HepG2 (cell line): ENCODE measurements around the gene ISY1. TPM values are rescaled to one million over a fixed set of nuclear protein-coding genes. Genes with fewer than 3 reads are reported as not detected.
A peak's percentile ranks its signal among the peaks of the same experiment; 100 is the strongest.

ENCODE experiments used
- AGO2 ChIP-seq: fragments of 200-400 bp; formaldehyde crosslinking; optimal IDR thresholded peaks from 2 replicates; pipeline ENCODE3; 2017; ENCODE audit warnings: mild to moderate bottlenecking, low read depth, low read length, moderate library complexity
- DPF2 ChIP-seq: sonication (generic); formaldehyde crosslinking; IDR thresholded peaks from 2 replicates; pipeline ENCODE4 v1.4.0; 2020; ENCODE audit warnings: mild to moderate bottlenecking, low read depth, missing genetic modification reagents, borderline replicate concordance
- FLYWCH1 ChIP-seq: sonication (generic); formaldehyde crosslinking; IDR thresholded peaks from 2 replicates; pipeline ENCODE4 v1.8.1; 2023; ENCODE audit warnings: mild to moderate bottlenecking, missing genetic modification reagents
- GABPA ChIP-seq, 2 experiments: IDR thresholded peaks; 2 replicates each; pipeline ENCODE4 v1.6.1; 2011 to 2016; ENCODE audit warnings: low read depth in 2 of 2, low read length in 1 of 2, missing biosample characterization in 1 of 2, missing genetic modification characterization in 1 of 2
- HDAC2 ChIP-seq: sonication (generic); formaldehyde crosslinking; IDR thresholded peaks from 2 replicates; pipeline ENCODE4 v1.4.0; 2020; ENCODE audit warnings: missing genetic modification reagents
- HNRNPK ChIP-seq: fragments of 200-400 bp; formaldehyde crosslinking; IDR thresholded peaks from 2 replicates; pipeline ENCODE4 v1.6.1; 2018; ENCODE audit warnings: low read length, low read depth, moderate library complexity, mild to moderate bottlenecking; ENCODE audit not compliant: poor library complexity, severe bottlenecking
- HOXA5 ChIP-seq: sonication (generic); formaldehyde crosslinking; IDR thresholded peaks from 2 replicates; pipeline ENCODE4 v1.4.0; 2020; ENCODE audit warnings: missing genetic modification reagents
- JUNB ChIP-seq: sonication (generic); formaldehyde crosslinking; IDR thresholded peaks from 2 replicates; pipeline ENCODE4 v1.8.0; 2022; ENCODE audit warnings: missing genetic modification reagents, mild to moderate bottlenecking, borderline replicate concordance
- PHF20 ChIP-seq: sonication (generic); formaldehyde crosslinking; IDR thresholded peaks from 2 replicates; pipeline ENCODE4 v1.5.0; 2020; ENCODE audit warnings: mild to moderate bottlenecking, missing genetic modification reagents
- POLR2AphosphoS5 ChIP-seq: IDR thresholded peaks from 2 replicates; pipeline ENCODE4 v1.6.1; 2012; ENCODE audit warnings: low read depth, low read length
- PTBP1 ChIP-seq: fragments of 200-400 bp; formaldehyde crosslinking; IDR thresholded peaks from 2 replicates; pipeline ENCODE4 v1.6.1; 2018; ENCODE audit warnings: low read length, low read depth; ENCODE audit not compliant: poor library complexity, severe bottlenecking
- RARA ChIP-seq: IDR thresholded peaks from 2 replicates; pipeline ENCODE4 v1.6.1; 2016; ENCODE audit warnings: missing genetic modification reagents, missing compliant biosample characterization
- XRCC5 ChIP-seq: fragments of 200-400 bp; formaldehyde crosslinking; optimal IDR thresholded peaks from 2 replicates; pipeline ENCODE3; 2017; ENCODE audit warnings: mild to moderate bottlenecking, low read length
- ZNF331 ChIP-seq: sonication (generic); formaldehyde crosslinking; IDR thresholded peaks from 2 replicates; pipeline ENCODE4 v1.4.0; 2020; ENCODE audit warnings: missing genetic modification reagents
- ZNF432 ChIP-seq: sonication (generic); formaldehyde crosslinking; IDR thresholded peaks from 2 replicates; pipeline ENCODE4 v1.5.0; 2020; ENCODE audit warnings: missing genetic modification reagents, mild to moderate bottlenecking, borderline replicate concordance
- ZNF460 ChIP-seq: sonication (generic); formaldehyde crosslinking; IDR thresholded peaks from 2 replicates; pipeline ENCODE4 v1.5.1; 2020; ENCODE audit warnings: missing genetic modification reagents, mild to moderate bottlenecking, borderline replicate concordance
- ZNF550 ChIP-seq: sonication (generic); formaldehyde crosslinking; IDR thresholded peaks from 2 replicates; pipeline ENCODE4 v1.4.0; 2020; ENCODE audit warnings: mild to moderate bottlenecking, missing genetic modification reagents, borderline replicate concordance
- ZNF567 ChIP-seq: sonication (generic); formaldehyde crosslinking; IDR thresholded peaks from 2 replicates; pipeline ENCODE4 v1.8.1; 2023; ENCODE audit warnings: mild to moderate bottlenecking, missing genetic modification reagents, borderline replicate concordance
- ZNF619 ChIP-seq: sonication (generic); formaldehyde crosslinking; IDR thresholded peaks from 2 replicates; pipeline ENCODE4 v1.4.0; 2020; ENCODE audit warnings: mild to moderate bottlenecking, missing genetic modification reagents
- ZNF788 ChIP-seq: sonication (generic); formaldehyde crosslinking; IDR thresholded peaks from 2 replicates; pipeline ENCODE4 v1.5.0; 2020; ENCODE audit warnings: mild to moderate bottlenecking, missing genetic modification reagents, borderline replicate concordance
- polyA plus RNA-seq, 8 experiments: library from polyadenylated mRNA; depleted of rRNA in 3 of 8; stranded (reverse) in 7 of 8; unstranded in 1 of 8; fragments of >200 nt; fragmentation: Illumina TruSeq in 4 of 8; extraction: Trizol in 4 of 8; gene quantifications; 2 replicates each; pipeline versions ENCODE4 v1.2.1 to v1.2.3, GENCODE V29; 2011 to 2016; ENCODE audit warnings: low read depth in 4 of 8, missing spikeins in 1 of 8, mixed read lengths in 1 of 8; ENCODE audit not compliant: insufficient read depth in 1 of 8
- total RNA-seq, 5 experiments: library from RNA; depleted of rRNA; stranded (reverse); fragments of >200 nt; fragmentation: Illumina TruSeq; extraction: Trizol; gene quantifications; 2 replicates each; pipeline ENCODE4 v1.2.3, GENCODE V29; 2016; ENCODE audit warnings: low read depth in 1 of 5
- TF ChIP-seq, protein P1 (sequence below): sonication (generic); formaldehyde crosslinking; IDR thresholded peaks from 2 replicates; pipeline ENCODE4 v1.8.1; 2023; ENCODE audit warnings: mild to moderate bottlenecking, missing genetic modification reagents, borderline replicate concordance
- TF ChIP-seq, protein P2 (sequence below): IDR thresholded peaks from 2 replicates; pipeline ENCODE4 v1.6.1; 2016; ENCODE audit warnings: low read depth
- TF ChIP-seq, protein P3 (sequence below): IDR thresholded peaks from 2 replicates; pipeline ENCODE4 v1.6.1; 2012; ENCODE audit warnings: low read depth, low read length, improper control_type of control experiment
- TF ChIP-seq, protein P4 (sequence below): sonication (generic); formaldehyde crosslinking; IDR thresholded peaks from 2 replicates; pipeline ENCODE4 v1.5.0; 2020; ENCODE audit warnings: missing genetic modification reagents, mild to moderate bottlenecking, borderline replicate concordance
- TF ChIP-seq, protein P5 (sequence below): sonication (generic); formaldehyde crosslinking; IDR thresholded peaks from 2 replicates; pipeline ENCODE4 v1.4.0; 2020; ENCODE audit warnings: missing genetic modification reagents
- TF ChIP-seq, protein P6 (sequence below): IDR thresholded peaks from 2 replicates; pipeline ENCODE4 v1.6.1; 2016; ENCODE audit warnings: mild to moderate bottlenecking, missing biosample characterization, missing genetic modification reagents

The ISY1 gene
- total and polyA plus RNA-seq, 2 of the 13 experiments (the other 11 are each of a cell fraction or from before 2014, with no cell fraction given), result 21.0 to 39.1 TPM

DNA sequence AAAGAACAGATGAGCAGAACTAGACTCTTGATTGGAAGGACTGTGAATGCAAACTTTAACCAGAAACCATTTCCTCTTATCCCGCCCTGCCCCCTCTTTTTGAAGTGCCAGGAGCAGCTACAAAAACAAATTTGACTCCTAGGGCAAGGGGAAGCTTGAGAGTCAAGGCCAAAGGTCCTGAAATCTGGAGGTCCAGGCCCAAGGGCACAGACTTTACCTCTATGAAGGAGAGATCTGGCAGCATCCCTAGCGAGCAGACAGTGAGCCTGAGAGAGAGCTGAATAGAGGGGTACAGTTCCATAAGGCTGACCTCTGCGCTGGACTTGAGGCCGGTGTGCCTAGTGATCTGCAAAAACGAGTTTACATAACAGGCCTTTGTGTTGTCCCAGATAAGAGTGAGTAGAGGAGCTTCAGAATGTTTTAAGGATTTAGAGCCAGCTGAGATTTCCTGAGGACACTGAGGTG lies 44.3 kb downstream of the ISY1 start (continued):
- TF ChIP-seq PTBP1 (no peak), ZNF460 (no peak), HNRNPK (no peak), JUNB (no peak), FLYWCH1 (CRISPR knock-in tag) (no peak), HDAC2 (CRISPR knock-in tag) (peak; percentile 70; the same call in 1 of the 2 replicates), ZNF619 (no peak), ZNF567 (CRISPR knock-in tag) (no peak), PHF20 (no peak), RARA (peak; percentile 85), POLR2AphosphoS5 (no peak), XRCC5 (peak; percentile 35), ZNF432 (no peak), ZNF550 (CRISPR knock-in tag) (no peak), GABPA (IDR thresholded peaks at IDR 0.05; ENCODE audit: low read depth, low read length) (no peak), GABPA (CRISPR knock-in tag; IDR thresholded peaks at IDR 0.05; ENCODE audit: low read depth) (no peak), DPF2 (CRISPR knock-in tag) (peak; percentile 61; the same call in 1 of the 2 replicates), ZNF788 (CRISPR knock-in tag) (peak; percentile 42; the same call in 1 of the 2 replicates), ZNF331 (no peak), HOXA5 (CRISPR knock-in tag) (no peak), AGO2 (no peak)
- TF ChIP-seq, protein P1, sequence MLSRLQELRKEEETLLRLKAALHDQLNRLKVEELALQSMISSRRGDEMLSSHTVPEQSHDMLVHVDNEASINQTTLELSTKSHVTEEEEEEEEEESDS (CRISPR knock-in tag), result no peak
- TF ChIP-seq, protein P2, sequence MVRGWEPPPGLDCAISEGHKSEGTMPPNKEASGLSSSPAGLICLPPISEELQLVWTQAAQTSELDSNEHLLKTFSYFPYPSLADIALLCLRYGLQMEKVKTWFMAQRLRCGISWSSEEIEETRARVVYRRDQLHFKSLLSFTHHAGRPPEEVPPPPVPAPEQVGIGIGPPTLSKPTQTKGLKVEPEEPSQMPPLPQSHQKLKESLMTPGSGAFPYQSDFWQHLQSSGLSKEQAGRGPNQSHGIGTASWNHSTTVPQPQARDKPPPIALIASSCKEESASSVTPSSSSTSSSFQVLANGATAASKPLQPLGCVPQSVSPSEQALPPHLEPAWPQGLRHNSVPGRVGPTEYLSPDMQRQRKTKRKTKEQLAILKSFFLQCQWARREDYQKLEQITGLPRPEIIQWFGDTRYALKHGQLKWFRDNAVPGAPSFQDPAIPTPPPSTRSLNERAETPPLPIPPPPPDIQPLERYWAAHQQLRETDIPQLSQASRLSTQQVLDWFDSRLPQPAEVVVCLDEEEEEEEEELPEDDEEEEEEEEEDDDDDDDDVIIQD (CRISPR knock-in tag), result no peak
- TF ChIP-seq, protein P3, sequence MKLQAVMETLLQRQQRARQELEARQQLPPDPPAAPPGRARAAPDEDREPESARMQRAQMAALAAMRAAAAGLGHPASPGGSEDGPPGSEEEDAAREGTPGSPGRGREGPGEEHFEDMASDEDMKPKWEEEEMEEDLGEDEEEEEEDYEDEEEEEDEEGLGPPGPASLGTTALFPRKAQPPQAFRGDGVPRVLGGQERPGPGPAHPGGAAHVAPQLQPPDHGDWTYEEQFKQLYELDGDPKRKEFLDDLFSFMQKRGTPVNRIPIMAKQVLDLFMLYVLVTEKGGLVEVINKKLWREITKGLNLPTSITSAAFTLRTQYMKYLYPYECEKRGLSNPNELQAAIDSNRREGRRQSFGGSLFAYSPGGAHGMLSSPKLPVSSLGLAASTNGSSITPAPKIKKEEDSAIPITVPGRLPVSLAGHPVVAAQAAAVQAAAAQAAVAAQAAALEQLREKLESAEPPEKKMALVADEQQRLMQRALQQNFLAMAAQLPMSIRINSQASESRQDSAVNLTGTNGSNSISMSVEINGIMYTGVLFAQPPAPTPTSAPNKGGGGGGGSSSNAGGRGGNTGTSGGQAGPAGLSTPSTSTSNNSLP, result no peak
- TF ChIP-seq, protein P4, sequence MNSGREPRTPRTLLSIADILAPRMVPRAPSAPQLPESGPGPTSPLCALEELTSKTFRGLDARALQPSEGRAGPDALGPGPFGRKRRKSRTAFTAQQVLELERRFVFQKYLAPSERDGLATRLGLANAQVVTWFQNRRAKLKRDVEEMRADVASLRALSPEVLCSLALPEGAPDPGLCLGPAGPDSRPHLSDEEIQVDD (CRISPR knock-in tag), result no peak
- TF ChIP-seq, protein P5, sequence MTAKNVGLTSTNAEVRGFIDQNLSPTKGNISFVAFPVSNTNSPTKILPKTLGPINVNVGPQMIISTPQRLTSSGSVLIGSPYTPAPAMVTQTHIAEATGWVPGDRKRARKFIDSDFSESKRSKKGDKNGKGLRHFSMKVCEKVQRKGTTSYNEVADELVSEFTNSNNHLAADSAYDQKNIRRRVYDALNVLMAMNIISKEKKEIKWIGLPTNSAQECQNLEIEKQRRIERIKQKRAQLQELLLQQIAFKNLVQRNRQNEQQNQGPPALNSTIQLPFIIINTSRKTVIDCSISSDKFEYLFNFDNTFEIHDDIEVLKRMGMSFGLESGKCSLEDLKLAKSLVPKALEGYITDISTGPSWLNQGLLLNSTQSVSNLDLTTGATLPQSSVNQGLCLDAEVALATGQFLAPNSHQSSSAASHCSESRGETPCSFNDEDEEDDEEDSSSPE, result 0 out of 2 replicates have a peak, but pooled peaks have one; percentile 11
- TF ChIP-seq, protein P6, sequence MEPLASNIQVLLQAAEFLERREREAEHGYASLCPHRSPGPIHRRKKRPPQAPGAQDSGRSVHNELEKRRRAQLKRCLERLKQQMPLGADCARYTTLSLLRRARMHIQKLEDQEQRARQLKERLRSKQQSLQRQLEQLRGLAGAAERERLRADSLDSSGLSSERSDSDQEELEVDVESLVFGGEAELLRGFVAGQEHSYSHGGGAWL (CRISPR knock-in tag), result no peak
